Naive B cell (primary cell): ENCODE data around the gene VPS18. TPM values are rescaled to one million over a fixed set of nuclear protein-coding genes. Genes with fewer than 3 reads are reported as not detected.
"Not testable (repeated sequence)": the region's sequence is repeated elsewhere in the genome, so short reads cannot be mapped to it uniquely, and the experiment has no call there.

Experiments used
- ATAC-seq, 2 donors: fragments of 150-1000 bp; cut with Tn5 transposase; 2 replicates each; pipeline ENCODE4 v1.10.0; 2021; ENCODE audit warnings: low read depth in 2 of 2, mild to moderate bottlenecking in 2 of 2, moderate library complexity in 2 of 2
- DNase-seq: peaks from one replicate; pipeline ENCODE4 v3.0.0; 2022
- H3K27ac Mint-ChIP-seq, 6 donors: one replicate each; pipeline ENCODE4 v1.8.0; 2020 to 2022; ENCODE audit warnings: mild to moderate bottlenecking in 6 of 6, mixed read lengths in 6 of 6, moderate library complexity in 5 of 6, inconsistent platforms in 2 of 6
- H3K27me3 Mint-ChIP-seq, 3 donors: one replicate each; pipeline ENCODE4 v1.8.0; 2021 to 2022; ENCODE audit warnings: mixed read lengths in 3 of 3, mild to moderate bottlenecking in 1 of 3
- H3K36me3 Mint-ChIP-seq, 2 donors: one replicate each; pipeline ENCODE4 v1.8.0; 2020 to 2022; ENCODE audit warnings: mixed read lengths in 2 of 2, inconsistent platforms in 1 of 2, mild to moderate bottlenecking in 1 of 2
- H3K4me1 Mint-ChIP-seq, 3 donors: one replicate each; pipeline ENCODE4 v1.8.0; 2020 to 2022; ENCODE audit warnings: mixed read lengths in 3 of 3, inconsistent platforms in 1 of 3, mild to moderate bottlenecking in 1 of 3, moderate library complexity in 1 of 3
- H3K4me3 Mint-ChIP-seq, 8 donors: one replicate each; pipeline ENCODE4 v1.8.0; 2020 to 2022; ENCODE audit warnings: mild to moderate bottlenecking in 8 of 8, mixed read lengths in 8 of 8, moderate library complexity in 8 of 8, inconsistent platforms in 2 of 8
- H3K9me3 Mint-ChIP-seq, 7 donors: one replicate each; pipeline ENCODE4 v1.8.0; 2020 to 2022; ENCODE audit warnings: mixed read lengths in 7 of 7, mild to moderate bottlenecking in 5 of 7, inconsistent platforms in 2 of 7, moderate library complexity in 1 of 7
- polyA plus RNA-seq, 6 donors: library from polyadenylated mRNA; unstranded; fragments of 300-500 nt; fragmentation: Illumina TruSeq; gene quantifications; one replicate each; pipeline ENCODE4 v1.2.3, GENCODE V29; 2021; ENCODE audit warnings: low read depth in 6 of 6

The VPS18 gene
- polyA plus RNA-seq, 6 donors from 2014 or later: 21.2 to 33.6 (median 23.5) TPM

DNA sequence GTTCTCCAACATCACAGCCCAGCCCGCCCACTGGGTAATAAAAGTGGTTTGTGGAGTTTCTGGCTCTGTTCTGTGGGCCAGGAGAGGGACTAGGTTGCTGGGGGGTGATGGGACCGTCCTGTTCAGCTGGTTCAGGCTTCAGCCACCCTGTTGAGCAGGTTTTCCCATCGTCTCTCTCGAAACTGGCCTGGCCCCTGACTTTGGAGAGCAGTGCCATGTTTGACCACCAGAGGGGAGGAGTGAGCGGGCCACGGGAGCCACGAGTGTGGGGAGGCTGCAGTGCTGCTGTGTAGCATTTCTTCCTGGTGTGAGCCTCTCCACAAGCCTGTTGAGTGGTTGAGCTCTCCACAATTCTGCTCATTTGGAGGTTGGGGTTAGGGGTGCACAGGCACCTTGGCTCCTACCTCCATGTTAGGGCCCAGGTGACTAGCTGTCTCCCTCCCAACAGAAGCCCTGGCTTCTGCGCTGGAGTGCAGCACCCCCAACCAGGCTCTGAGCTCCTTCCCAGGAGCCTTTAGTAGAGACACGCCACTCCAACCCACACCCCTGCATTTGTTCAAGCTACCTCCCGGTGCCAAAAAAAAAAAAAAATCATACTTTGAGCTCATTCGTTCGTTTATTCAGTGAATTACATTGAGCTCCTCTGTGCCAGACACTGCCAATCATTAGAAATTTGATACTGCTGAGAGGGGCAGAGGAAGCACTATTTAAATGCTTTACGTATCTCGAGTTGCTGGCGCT lies 36.5 kb upstream of the VPS18 start:
- peak; percentile 84 to 87 for ATAC-seq
- peak; percentile 70 for DNase-seq
- Mint-ChIP-seq H3K27ac (peak overlapping the region in 3 of 6 donors; percentile 13 to 70 (median 52)), H3K4me1 (peaks cover 8 to 17% (median 11%) of the 10 kb centered on the region in 3 donors), H3K36me3 (peaks cover 0 to 4% of the 10 kb centered on the region in 2 donors), H3K27me3 (no peaks in the 10 kb centered on the region), H3K9me3 (no peaks in the 10 kb centered on the region), H3K4me3 (peak overlapping the region in 1 of 8 donors; percentile 11)

DNA sequence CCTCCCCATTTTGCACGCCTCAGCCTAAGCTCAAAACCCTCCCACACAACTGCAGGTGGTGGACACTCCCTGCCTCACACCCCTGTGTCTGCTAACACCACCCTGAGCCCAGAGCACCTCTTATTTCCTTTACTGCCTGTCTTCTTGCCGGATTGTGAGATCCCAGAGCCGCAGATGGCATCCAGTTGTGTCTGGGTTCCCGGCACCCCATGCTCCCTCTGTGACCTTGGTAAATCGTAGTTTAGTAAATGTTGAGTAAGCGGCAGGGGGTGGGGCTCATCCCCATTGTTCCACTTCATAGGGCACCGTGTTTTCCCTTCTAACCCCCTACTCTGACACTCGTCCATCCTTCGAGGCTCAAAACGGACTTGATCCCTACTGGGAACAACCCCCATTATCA lies 35.5 kb upstream of the VPS18 start:
- H3K27me3 Mint-ChIP-seq: peaks cover 0 to under 1% (median 0%) of the 10 kb centered on the region in 3 donors
- DNase-seq (no peak), ATAC-seq (no peak)
- H3K27ac Mint-ChIP-seq: no peak overlapping the region
- peak overlapping the region in 2 of 8 donors; percentile 34 to 66 for H3K4me3 Mint-ChIP-seq
- peaks cover 8 to 17% (median 11%) of the 10 kb centered on the region in 3 donors for H3K4me1 Mint-ChIP-seq
- H3K36me3 Mint-ChIP-seq: peaks cover 0 to 4% of the 10 kb centered on the region in 2 donors
- no peaks in the 10 kb centered on the region for H3K9me3 Mint-ChIP-seq

GRCh38 chr15:40859206-40859851 lies 34.9 kb upstream of the VPS18 start:
- DNase-seq: peak; percentile 69
- Mint-ChIP-seq H3K4me1 (peaks cover 8 to 17% (median 11%) of the 10 kb centered on the region in 3 donors), H3K27ac (peak overlapping the region in 1 of 6 donors; percentile 37), H3K36me3 (peaks cover 0 to 4% of the 10 kb centered on the region in 2 donors), H3K27me3 (peaks cover 0 to 6% (median 5%) of the 10 kb centered on the region in 3 donors), H3K9me3 (no peaks in the 10 kb centered on the region), H3K4me3 (no peak overlapping the region)
- peak; percentile 79 to 83 for ATAC-seq

DNA sequence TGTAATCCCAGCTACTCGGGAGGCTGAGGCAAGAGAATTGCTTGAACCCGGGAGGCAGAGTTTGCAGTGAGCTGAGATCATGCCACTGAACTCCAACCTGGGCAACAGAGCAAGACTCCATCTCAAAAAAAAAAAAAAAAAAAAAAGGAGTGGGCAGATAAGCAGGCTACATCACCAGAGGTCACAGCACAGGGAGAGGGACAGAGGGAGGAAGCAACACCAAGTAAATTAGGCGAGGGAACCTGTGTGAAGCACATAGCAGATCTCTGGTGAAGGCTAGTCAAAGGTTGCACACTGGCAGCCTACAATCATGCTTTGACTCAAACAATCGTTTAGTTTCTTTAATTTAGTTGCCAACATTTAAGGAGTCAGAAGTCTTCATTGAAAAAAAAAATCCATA lies 33.1 kb upstream of the VPS18 start:
- DNase-seq, H3K36me3 Mint-ChIP-seq, H3K4me3 Mint-ChIP-seq, ATAC-seq, H3K9me3 Mint-ChIP-seq, H3K27ac Mint-ChIP-seq: not testable (repeated sequence)
- Mint-ChIP-seq H3K27me3 (peaks cover 2 to 12% (median 7%) of the 10 kb centered on the region in 3 donors), H3K4me1 (peaks cover 8 to 17% (median 11%) of the 10 kb centered on the region in 3 donors)

- Mint-ChIP-seq H3K27ac (no peak overlapping the region), H3K4me1 (peaks cover 5 to 8% (median 8%) of the 10 kb centered on the region in 3 donors)
Observed at GRCh38 chr15:40863660-40864270, 30.5 kb upstream of the VPS18 start.

DNA sequence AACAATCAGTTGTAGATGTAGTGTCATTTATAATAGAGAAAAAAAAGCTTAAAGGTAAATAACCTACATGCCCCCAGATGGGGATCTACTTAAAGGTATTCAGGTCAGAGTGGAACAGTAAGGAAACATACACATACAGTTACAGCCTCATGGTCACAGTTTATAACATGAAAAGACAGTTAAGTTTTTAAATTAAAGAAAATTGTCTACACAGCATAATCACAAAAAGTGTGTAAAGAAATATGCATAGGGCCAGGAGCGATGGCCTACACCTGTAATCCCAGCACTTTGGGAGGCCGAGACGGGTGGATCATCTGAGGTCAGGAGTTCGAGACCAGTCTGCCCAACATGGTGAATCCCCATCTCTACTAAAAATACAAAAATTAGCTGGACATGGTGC lies 27.1 kb upstream of the VPS18 start:
- Mint-ChIP-seq H3K27ac (no peak overlapping the region), H3K27me3 (peaks cover 3 to 14% (median 7%) of the 10 kb centered on the region in 3 donors), H3K9me3 (no peaks in the 10 kb centered on the region), H3K4me1 (peaks cover under 1 to 6% (median 2%) of the 10 kb centered on the region in 3 donors), H3K36me3 (no peaks in the 10 kb centered on the region), H3K4me3 (no peak overlapping the region)
- DNase-seq: no peak
- ATAC-seq: no peak

More at GRCh38 chr15:40863660-40864270, 30.5 kb upstream of the VPS18 start:
- Mint-ChIP-seq H3K9me3 (no peaks in the 10 kb centered on the region), H3K36me3 (no peaks in the 10 kb centered on the region), H3K27me3 (peaks cover 3 to 14% (median 7%) of the 10 kb centered on the region in 3 donors), H3K4me3 (no peak overlapping the region)
- DNase-seq (no peak), ATAC-seq (no peak)

GRCh38 chr15:40869686-40870085 lies 24.6 kb upstream of the VPS18 start:
- Mint-ChIP-seq H3K4me3 (peak overlapping the region in 2 of 8 donors; percentile 30 to 37), H3K27ac (peak overlapping the region in 1 of 6 donors; percentile 41), H3K27me3 (peaks cover 0 to 11% (median 9%) of the 10 kb centered on the region in 3 donors)

DNA sequence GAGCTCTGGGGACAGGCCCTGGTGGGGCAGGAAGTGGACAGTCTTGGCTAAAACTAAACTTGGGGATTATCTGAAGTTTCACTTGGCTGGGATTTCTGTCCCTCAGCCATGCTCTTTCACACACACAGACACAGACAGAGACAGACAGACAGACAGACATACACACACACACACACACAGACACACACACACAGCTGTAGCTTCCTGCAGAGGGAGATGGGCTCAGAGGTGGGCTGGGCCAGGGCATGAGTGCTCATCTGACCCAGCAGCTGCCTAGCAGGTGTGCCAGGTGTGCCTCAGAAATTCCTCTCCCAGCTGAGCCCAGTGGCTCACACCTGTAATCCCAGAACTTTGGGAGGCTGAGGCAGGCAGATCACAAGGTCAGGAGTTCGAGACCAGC lies 23.5 kb upstream of the VPS18 start:
- ATAC-seq (no peak), DNase-seq (no peak)
- Mint-ChIP-seq H3K4me1 (peaks cover 15 to 17% (median 16%) of the 10 kb centered on the region in 3 donors), H3K9me3 (no peaks in the 10 kb centered on the region), H3K4me3 (peak overlapping the region in 2 of 8 donors; percentile 6 to 34), H3K27ac (peak overlapping the region in 1 of 6 donors; percentile 52), H3K27me3 (peaks cover 0 to 11% (median 9%) of the 10 kb centered on the region in 3 donors), H3K36me3 (no peaks in the 10 kb centered on the region)

More at GRCh38 chr15:40869686-40870085, 24.6 kb upstream of the VPS18 start:
- no peak for ATAC-seq
- no peak for DNase-seq
- Mint-ChIP-seq H3K9me3 (no peaks in the 10 kb centered on the region), H3K36me3 (no peaks in the 10 kb centered on the region), H3K4me1 (peaks cover 14 to 17% (median 15%) of the 10 kb centered on the region in 3 donors)

GRCh38 chr15:40871749-40872617 lies 22.3 kb upstream of the VPS18 start:
- H3K9me3 Mint-ChIP-seq: no peaks in the 10 kb centered on the region
- H3K27ac Mint-ChIP-seq: no peak overlapping the region
- peaks cover 15 to 17% (median 16%) of the 10 kb centered on the region in 3 donors for H3K4me1 Mint-ChIP-seq

DNA sequence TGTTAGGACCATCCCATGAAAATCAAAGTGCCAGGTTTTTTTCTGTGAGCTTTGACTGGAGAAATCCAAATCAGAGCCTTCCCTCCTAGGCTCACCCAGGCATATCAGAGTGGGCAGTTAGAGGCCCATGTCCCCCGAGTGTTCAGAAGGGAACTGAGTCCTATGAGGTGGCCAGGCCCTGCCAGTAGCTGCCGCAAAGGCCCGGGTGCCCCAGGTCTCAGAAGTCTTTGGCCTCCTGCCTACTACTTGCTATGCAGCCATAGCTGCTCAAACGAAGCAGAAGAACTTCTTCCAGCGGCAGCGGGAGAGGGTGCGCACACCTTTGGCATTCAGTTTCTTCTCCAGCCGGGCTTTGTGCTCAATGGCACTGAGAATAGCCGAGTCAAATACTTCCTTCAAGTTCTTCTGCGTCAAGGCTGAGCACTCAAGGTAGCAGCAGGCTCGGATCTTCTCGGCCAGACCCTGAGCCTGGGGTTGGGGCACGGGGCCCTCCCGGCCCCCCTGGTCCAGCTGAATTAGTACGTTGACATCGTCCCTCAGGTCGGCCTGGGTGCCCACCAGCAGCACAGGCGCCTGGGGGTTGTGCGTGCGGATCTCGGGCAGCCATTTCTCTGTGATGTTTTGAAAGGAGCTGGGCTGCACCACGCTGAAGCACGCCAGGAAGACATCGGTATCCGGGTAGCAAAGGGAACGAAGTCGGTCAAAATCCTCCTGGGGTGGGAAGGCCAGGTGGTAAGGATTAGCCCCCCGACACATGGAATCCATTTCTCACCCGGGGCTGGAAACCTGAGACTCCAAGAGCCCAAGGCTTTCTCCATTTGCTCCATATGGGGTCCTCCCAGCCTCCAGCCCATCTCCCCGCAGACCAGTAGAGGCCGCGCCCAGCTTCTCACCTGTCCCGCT lies 21.2 kb upstream of the VPS18 start:
- no peaks in the 10 kb centered on the region for H3K9me3 Mint-ChIP-seq
- no peak for ATAC-seq
- H3K27ac Mint-ChIP-seq: no peak overlapping the region
- peak overlapping the region; percentile 71 to 91 (median 86) for H3K4me3 Mint-ChIP-seq
- peaks cover 0 to 7% (median 5%) of the 10 kb centered on the region in 3 donors for H3K27me3 Mint-ChIP-seq
- H3K4me1 Mint-ChIP-seq: peaks cover 15 to 17% (median 16%) of the 10 kb centered on the region in 3 donors
- H3K36me3 Mint-ChIP-seq: no peaks in the 10 kb centered on the region
- no peak for DNase-seq

More at GRCh38 chr15:40871749-40872617, 22.3 kb upstream of the VPS18 start:
- Mint-ChIP-seq H3K27me3 (peaks cover 0 to 7% (median 5%) of the 10 kb centered on the region in 3 donors), H3K36me3 (no peaks in the 10 kb centered on the region), H3K4me3 (peak overlapping the region in 6 of 8 donors; percentile 35 to 80 (median 66))
- no peak for DNase-seq
- ATAC-seq: no peak

DNA sequence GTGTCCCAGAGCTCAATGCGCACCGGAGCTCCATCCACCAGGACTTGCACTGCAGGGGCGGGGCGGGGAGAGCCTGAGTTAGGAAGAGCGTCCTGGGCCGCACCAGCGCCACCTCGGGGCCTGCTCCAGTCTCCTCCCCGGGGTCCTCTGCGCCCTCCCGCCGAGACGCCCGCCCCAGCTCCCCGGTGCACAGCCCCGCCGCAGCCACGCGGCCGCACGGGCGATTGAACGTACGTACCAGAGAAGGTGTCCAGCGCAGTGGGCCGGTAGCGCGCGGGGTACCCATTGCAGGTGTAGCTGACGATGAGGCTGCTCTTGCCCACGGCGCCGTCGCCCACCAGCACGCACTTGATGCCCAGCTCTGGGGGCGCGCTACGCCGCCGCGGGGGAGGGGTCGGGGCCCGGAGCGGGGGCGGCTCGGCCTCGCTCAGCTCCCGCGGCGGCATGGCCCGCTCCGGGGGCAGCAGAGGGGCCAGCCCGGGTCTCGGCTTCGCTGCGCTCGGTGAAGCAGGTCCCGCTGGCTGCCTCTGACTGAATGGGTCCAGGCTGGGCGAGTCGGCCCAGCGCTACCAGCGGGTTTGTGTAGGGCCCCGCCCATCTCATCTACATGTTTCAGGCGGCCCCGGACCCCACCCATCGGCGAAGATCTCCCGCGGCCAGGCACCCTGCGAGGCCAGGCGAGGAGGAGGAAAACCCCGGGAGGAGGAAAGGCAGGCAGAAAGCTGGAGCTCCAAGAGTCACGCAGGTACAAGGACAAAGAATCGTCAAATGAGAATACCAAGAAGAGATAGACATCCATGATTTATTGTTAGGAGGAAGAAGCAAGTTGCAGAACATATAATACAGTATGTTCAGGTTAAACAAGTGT lies 20.3 kb upstream of the VPS18 start, which contains the start of gene RHOV:
TSS of gene RHOV (minus strand) at position 541 of the 868 bp plus-strand sequence. CDS start at position 446, 95 bp downstream.
- ATAC-seq: peak; percentile 87 to 88
- Mint-ChIP-seq H3K27me3 (peaks cover 0 to 7% (median 5%) of the 10 kb centered on the region in 3 donors), H3K27ac (peak within 1 kb of the TSS in 1 of 6 donors; percentile 54), H3K4me1 (peaks cover 15 to 17% (median 16%) of the 10 kb centered on the region in 3 donors), H3K4me3 (peak within 1 kb of the TSS; percentile 77 to 92 (median 86)), H3K9me3 (no peaks in the 10 kb centered on the region), H3K36me3 (no peaks in the 10 kb centered on the region)
- DNase-seq: peak; percentile 47
